Astrocyte (in vitro differentiated cells and primary cell): Measurements from ENCODE around the gene IL17C. TPM values are rescaled to one million over a fixed set of nuclear protein-coding genes. Genes with fewer than 3 reads are reported as not detected.

Source experiments
- DNase-seq: peaks from one replicate; pipeline ENCODE4 v3.0.0-alpha.2; 2010; ENCODE audit warnings: low read depth
- FAIRE-seq: peaks from 2 replicates; lab custom pipeline; 2011; peaks lifted over from hg19 to GRCh38; lab: Jason Lieb, UNC
- H2AFZ ChIP-seq: 2 replicates; pipeline ENCODE4 v1.6.0; 2012; ENCODE audit warnings: low read depth, low read length, inconsistent platforms
- H3K27ac ChIP-seq: 2 replicates; pipeline ENCODE4 v1.5.1; 2011; ENCODE audit warnings: low read depth, low read length, inconsistent platforms
- H3K27me3 ChIP-seq: 2 replicates; pipeline ENCODE4 v1.6.0; 2011; ENCODE audit warnings: low read length, inconsistent platforms; ENCODE audit not compliant: insufficient read depth
- H3K36me3 ChIP-seq: 2 replicates; pipeline ENCODE4 v1.5.1; 2011; ENCODE audit warnings: low read length, inconsistent platforms; ENCODE audit not compliant: insufficient read depth
- H3K4me1 ChIP-seq: 2 replicates; pipeline ENCODE4 v1.5.1; 2011; ENCODE audit warnings: low read length, inconsistent platforms; ENCODE audit not compliant: insufficient read depth
- H3K4me2 ChIP-seq: 2 replicates; pipeline ENCODE4 v1.6.0; 2012; ENCODE audit warnings: low read length, inconsistent platforms
- H3K4me3 ChIP-seq: 2 replicates; pipeline ENCODE4 v1.5.1; 2011; ENCODE audit warnings: low read depth, mild to moderate bottlenecking, low read length, inconsistent platforms; ENCODE audit not compliant: insufficient read depth
- H3K79me2 ChIP-seq: 2 replicates; pipeline ENCODE4 v1.6.0; 2012; ENCODE audit warnings: mild to moderate bottlenecking, low read length, inconsistent platforms; ENCODE audit not compliant: insufficient read depth
- H3K9ac ChIP-seq: 2 replicates; pipeline ENCODE4 v1.6.0; 2012; ENCODE audit warnings: mild to moderate bottlenecking, low read length, inconsistent platforms
- H3K9me3 ChIP-seq: 2 replicates; pipeline ENCODE4 v1.5.1; 2012; ENCODE audit warnings: low read depth, mild to moderate bottlenecking, low read length, inconsistent platforms; ENCODE audit not compliant: insufficient read depth
- H4K20me1 ChIP-seq: 2 replicates; pipeline ENCODE4 v1.6.0; 2012; ENCODE audit warnings: low read length, inconsistent platforms; ENCODE audit not compliant: insufficient read depth
- H3K27ac Mint-ChIP-seq: one replicate; pipeline ENCODE4 v1.8.0; 2021; ENCODE audit warnings: mild to moderate bottlenecking, mixed read lengths; ENCODE audit not compliant: unreplicated experiment
- H3K27me3 Mint-ChIP-seq: one replicate; pipeline ENCODE4 v1.8.0; 2021; ENCODE audit warnings: low read depth, mixed read lengths; ENCODE audit not compliant: unreplicated experiment
- H3K36me3 Mint-ChIP-seq: one replicate; pipeline ENCODE4 v1.8.0; 2021; ENCODE audit warnings: low read depth, mixed read lengths; ENCODE audit not compliant: unreplicated experiment
- H3K4me1 Mint-ChIP-seq: one replicate; pipeline ENCODE4 v1.8.0; 2021; ENCODE audit warnings: low read depth, mixed read lengths; ENCODE audit not compliant: unreplicated experiment
- H3K4me3 Mint-ChIP-seq: one replicate; pipeline ENCODE4 v1.8.0; 2021; ENCODE audit warnings: mild to moderate bottlenecking, moderate library complexity, mixed read lengths; ENCODE audit not compliant: unreplicated experiment
- H3K9me3 Mint-ChIP-seq: one replicate; pipeline ENCODE4 v1.8.0; 2021; ENCODE audit warnings: mild to moderate bottlenecking, mixed read lengths; ENCODE audit not compliant: unreplicated experiment
- CTCF ChIP-seq: IDR thresholded peaks from 2 replicates; pipeline ENCODE4 v1.5.1; 2011; ENCODE audit warnings: low read depth, mild to moderate bottlenecking, inconsistent platforms, low read length, moderate library complexity; ENCODE audit not compliant: insufficient read depth
- EZH2 ChIP-seq: IDR thresholded peaks from 2 replicates; pipeline ENCODE4 v1.6.1; 2012; ENCODE audit warnings: mild to moderate bottlenecking, low read length, inconsistent platforms; ENCODE audit not compliant: insufficient read depth
- total RNA-seq: library from RNA; stranded (reverse); gene quantifications from 2 replicates; pipeline ENCODE4 v1.2.1, GENCODE V29; 2021

The IL17C gene
- total RNA-seq, 1 donor from 2014 or later, result 0.36 TPM

- peak within 1 kb of the TSS; percentile 55 for H3K27ac Mint-ChIP-seq
- H3K9me3 Mint-ChIP-seq, result no peaks in the 10 kb centered on the region
- Histone ChIP-seq H3K9ac (peak within 1 kb of the TSS; percentile 89), H3K36me3 (no peaks in the 10 kb centered on the region), H4K20me1 (peaks cover 38% of the 10 kb centered on the region), H3K4me3 (peak within 1 kb of the TSS; percentile 95), H3K27me3 (no peaks in the 10 kb centered on the region), H3K4me2 (peak within 1 kb of the TSS; percentile 86), H3K9me3 (no peaks in the 10 kb centered on the region), H3K27ac (peak within 1 kb of the TSS; percentile 86), H2AFZ (peak within 1 kb of the TSS; percentile 94), H3K79me2 (peaks cover 43% of the 10 kb centered on the region), H3K4me1 (peaks cover 6% of the 10 kb centered on the region)
- DNase-seq (peak; percentile 93), FAIRE-seq (no peak)
- TF ChIP-seq EZH2, result no peak
- no peak for TF ChIP-seq CTCF
- no peaks in the 10 kb centered on the region for H3K36me3 Mint-ChIP-seq
- no peaks in the 10 kb centered on the region for H3K27me3 Mint-ChIP-seq
- H3K4me1 Mint-ChIP-seq, result peaks cover 7% of the 10 kb centered on the region
- peak within 1 kb of the TSS; percentile 92 for H3K4me3 Mint-ChIP-seq
These were observed 24.7 kb downstream of the IL17C start, which contains the start of gene MVD for GRCh38 chr16:88662843-88663606. MVD (minus strand) TSS chr16:88663091; CDS start chr16:88663080, 11 bp downstream.

- no peak overlapping the region for H3K4me2 ChIP-seq
- no peak for TF ChIP-seq CTCF
- H3K9ac ChIP-seq, result no peak overlapping the region
- H3K4me3 ChIP-seq, result no peak overlapping the region
- no peaks in the 10 kb centered on the region for H3K9me3 ChIP-seq
- no peaks in the 10 kb centered on the region for H3K36me3 ChIP-seq
- no peak for DNase-seq
- peaks cover 19% of the 10 kb centered on the region for H4K20me1 ChIP-seq
- H3K79me2 ChIP-seq, result peaks cover 29% of the 10 kb centered on the region
- no peak overlapping the region for H2AFZ ChIP-seq
- Mint-ChIP-seq H3K27me3 (no peaks in the 10 kb centered on the region), H3K4me3 (peak overlapping the region; percentile 75), H3K4me1 (peaks cover 7% of the 10 kb centered on the region), H3K36me3 (peaks cover 5% of the 10 kb centered on the region), H3K9me3 (no peaks in the 10 kb centered on the region), H3K27ac (no peak overlapping the region)
- H3K27ac ChIP-seq, result no peak overlapping the region
- no peaks in the 10 kb centered on the region for H3K27me3 ChIP-seq
- no peak for FAIRE-seq
- H3K4me1 ChIP-seq, result peaks cover 6% of the 10 kb centered on the region
These were observed 26.8 kb downstream of the IL17C start for GRCh38 chr16:88665148-88665547.

GRCh38 chr16:88665570-88665969, 27.2 kb downstream of the IL17C start:
- DNase-seq (no peak), FAIRE-seq (no peak)
- Histone ChIP-seq H3K27ac (no peak overlapping the region), H3K27me3 (no peaks in the 10 kb centered on the region), H3K4me2 (no peak overlapping the region), H3K4me3 (no peak overlapping the region), H3K36me3 (no peaks in the 10 kb centered on the region), H3K4me1 (peaks cover 6% of the 10 kb centered on the region), H3K9me3 (no peaks in the 10 kb centered on the region), H3K79me2 (peaks cover 28% of the 10 kb centered on the region), H3K9ac (no peak overlapping the region), H2AFZ (no peak overlapping the region), H4K20me1 (peaks cover 16% of the 10 kb centered on the region)
- TF ChIP-seq CTCF, result no peak
- no peak for TF ChIP-seq EZH2
- Mint-ChIP-seq H3K4me3 (peak overlapping the region; percentile 27), H3K27ac (no peak overlapping the region), H3K36me3 (peaks cover 6% of the 10 kb centered on the region), H3K9me3 (no peaks in the 10 kb centered on the region), H3K27me3 (no peaks in the 10 kb centered on the region), H3K4me1 (peaks cover 7% of the 10 kb centered on the region)
